Heart left ventricle (tissue), 16 donors: ENCODE measurements around the gene TWF1. TPM values are rescaled to one million over a fixed set of nuclear protein-coding genes. Genes with fewer than 3 reads are reported as not detected.

Experiments
- ATAC-seq, 4 donors: fragments of 200-7000 bp; cut with Tn5 transposase; one replicate each; pipeline ENCODE4 v1.9.1; 2020 to 2022; ENCODE audit warnings: moderate library complexity in 4 of 4, mild to moderate bottlenecking in 3 of 4, moderate number of reproducible peaks in 1 of 4
- DNase-seq, 5 donors: peaks; one replicate each; pipeline ENCODE4 v3.0.0-alpha.2; 2020
- H3K27ac ChIP-seq, 12 donors: fragments of 200-600 bp; sonication (generic) in 4 of 12; one replicate each; pipeline versions ENCODE4 v1.5.0 to v1.8.0; 2016 to 2022; ENCODE audit warnings: mild to moderate bottlenecking in 2 of 12
- H3K27me3 ChIP-seq, 9 donors: fragments of 200-600 bp; sonication (generic) in 2 of 9; one replicate each; pipeline versions ENCODE4 v1.5.1 to v1.8.0; 2016 to 2022; ENCODE audit warnings: mild to moderate bottlenecking in 3 of 9
- H3K36me3 ChIP-seq, 9 donors: fragments of 200-600 bp; sonication (generic) in 2 of 9; one replicate each; pipeline versions ENCODE4 v1.5.0 to v1.8.0; 2018 to 2022; ENCODE audit warnings: mild to moderate bottlenecking in 2 of 9
- H3K4me1 ChIP-seq, 12 donors: fragments of 200-600 bp; sonication (generic) in 4 of 12; one replicate each; pipeline versions ENCODE4 v1.5.0 to v1.8.0; 2016 to 2022; ENCODE audit warnings: mild to moderate bottlenecking in 3 of 12
- H3K4me3 ChIP-seq, 12 donors: fragments of 200-600 bp; sonication (generic) in 4 of 12; one replicate each; pipeline versions ENCODE4 v1.5.0 to v1.8.0; 2017 to 2022; ENCODE audit warnings: mild to moderate bottlenecking in 9 of 12, moderate library complexity in 4 of 12
- H3K9me3 ChIP-seq, 12 donors: fragments of 200-600 bp; sonication (generic) in 4 of 12; one replicate each; pipeline versions ENCODE4 v1.5.0 to v1.8.0; 2016 to 2022; ENCODE audit warnings: mild to moderate bottlenecking in 1 of 12
- POLR2A ChIP-seq, 2 donors: fragments of 450-650 bp; IDR thresholded peaks; one replicate each; pipeline ENCODE4 v1.6.1; 2017; ENCODE audit warnings: antibody characterized with exemption in 2 of 2, mild to moderate bottlenecking in 2 of 2, moderate library complexity in 2 of 2
- intact Hi-C, 10 donors: fragments of 100-400 bp; cut with DNase I; formaldehyde crosslinking; loops; one replicate each; pipeline versions ENCODE4 v1.11.1 to v1.14.2; 2022
- polyA plus RNA-seq, 2 donors: library from polyadenylated mRNA; stranded (reverse); fragments of 200-250 nt; gene quantifications; one replicate each; pipeline ENCODE4 v1.2.3, GENCODE V29; 2013
- total RNA-seq, 9 donors: library from RNA; depleted of rRNA in 2 of 9; stranded (reverse); fragments of >200 nt in 2 of 9; fragmentation: NEBNext Ultra II Directional in 3 of 9; extraction: Animal tissue kit (Norgen Biotek cat#: 25700) in 3 of 9; gene quantifications; one replicate each; pipeline versions ENCODE4 v1.1.0 to v1.2.4, GENCODE V29; 2016 to 2023
- TF ChIP-seq, protein P1 (sequence below), 12 donors: fragments of 200-600 bp; sonication (generic) in 4 of 12; IDR thresholded peaks; one replicate each; pipeline versions ENCODE4 v1.5.0 to v1.8.0; 2018 to 2022; ENCODE audit warnings: antibody characterized with exemption in 12 of 12, mild to moderate bottlenecking in 5 of 12
- donor health status: ischemic (EF 13 %, LVEDD 7.1; RV severe dilation, severe dysfunction).
- donor health status: healthy with polysubstance abuse.
- donor health status: DM: no; HTN: yes; CAD: no.
- donor health status: DM: no; HTN: no; CAD: no.
- donor health status: ischemic (EF 25% LVEDD 6.9; RV normal size, moderate dysfunction).
- donor health status: ischemic (EF 25% LVEDD 5.7; RV mildly dilated, moderate dysfunction).
- donor health status: healthy.
- donor health status: DM: yes; HTN: yes; CAD: no.
- donor health status: ischemic (EF 35%, LVEDD 5.7; RV mildly dilated, moderate dysfunction).
- donor health status: nonischemic (EF 11% LVEDD 7.7; RV severe dilation, severe dysfunction).
- donor health status: DM: yes; HTN: yes; CAD: no.
- donor health status: PGD.
- donor health status: ischemic (EF 29% LVEDD 5.4; RV normal size, mild dysfunction).
- donor health status: nonischemic (EF 23%, LVEDD 6.1; RV moderate dilation, normal function).

Gene TWF1
- total and polyA plus RNA-seq, 11 donors = 8.3 to 34.6 (median 10.7) TPM

DNA sequence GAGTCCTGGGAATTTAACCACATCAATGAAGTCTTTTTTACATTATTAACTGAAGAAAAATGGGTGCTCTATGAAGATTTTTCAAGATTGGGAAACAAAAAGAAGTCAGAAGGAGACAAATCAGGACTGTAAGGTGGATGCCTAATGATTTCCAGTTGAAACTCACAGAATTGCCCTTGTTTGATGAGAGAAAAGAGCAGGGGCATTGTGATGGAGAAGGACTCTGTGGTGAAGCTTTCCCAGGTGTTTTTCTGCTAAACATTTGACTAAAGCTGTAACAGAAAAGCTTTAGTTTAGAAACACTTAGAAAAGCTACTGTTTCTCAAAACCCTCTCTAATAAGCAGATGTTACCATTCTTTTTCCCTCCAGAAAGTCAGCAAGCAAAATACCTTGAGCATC lies 41.6 kb downstream of the TWF1 start:
- Histone ChIP-seq H3K9me3 (no peaks in the 10 kb centered on the region), H3K4me1 (peaks cover 0 to 29% (median 12%) of the 10 kb centered on the region in 12 donors), H3K27me3 (no peaks in the 10 kb centered on the region), H3K36me3 (peaks cover 0 to 20% (median 12%) of the 10 kb centered on the region in 9 donors), H3K27ac (no peak overlapping the region), H3K4me3 (no peak overlapping the region)
- ATAC-seq (no peak), DNase-seq (no peak)
- intact Hi-C loops = no loop called here
- no peak for TF ChIP-seq POLR2A (IDR thresholded peaks at IDR 0.05)
- TF ChIP-seq, protein P1, sequence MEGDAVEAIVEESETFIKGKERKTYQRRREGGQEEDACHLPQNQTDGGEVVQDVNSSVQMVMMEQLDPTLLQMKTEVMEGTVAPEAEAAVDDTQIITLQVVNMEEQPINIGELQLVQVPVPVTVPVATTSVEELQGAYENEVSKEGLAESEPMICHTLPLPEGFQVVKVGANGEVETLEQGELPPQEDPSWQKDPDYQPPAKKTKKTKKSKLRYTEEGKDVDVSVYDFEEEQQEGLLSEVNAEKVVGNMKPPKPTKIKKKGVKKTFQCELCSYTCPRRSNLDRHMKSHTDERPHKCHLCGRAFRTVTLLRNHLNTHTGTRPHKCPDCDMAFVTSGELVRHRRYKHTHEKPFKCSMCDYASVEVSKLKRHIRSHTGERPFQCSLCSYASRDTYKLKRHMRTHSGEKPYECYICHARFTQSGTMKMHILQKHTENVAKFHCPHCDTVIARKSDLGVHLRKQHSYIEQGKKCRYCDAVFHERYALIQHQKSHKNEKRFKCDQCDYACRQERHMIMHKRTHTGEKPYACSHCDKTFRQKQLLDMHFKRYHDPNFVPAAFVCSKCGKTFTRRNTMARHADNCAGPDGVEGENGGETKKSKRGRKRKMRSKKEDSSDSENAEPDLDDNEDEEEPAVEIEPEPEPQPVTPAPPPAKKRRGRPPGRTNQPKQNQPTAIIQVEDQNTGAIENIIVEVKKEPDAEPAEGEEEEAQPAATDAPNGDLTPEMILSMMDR (IDR thresholded peaks at IDR 0.05) = no peak

DNA sequence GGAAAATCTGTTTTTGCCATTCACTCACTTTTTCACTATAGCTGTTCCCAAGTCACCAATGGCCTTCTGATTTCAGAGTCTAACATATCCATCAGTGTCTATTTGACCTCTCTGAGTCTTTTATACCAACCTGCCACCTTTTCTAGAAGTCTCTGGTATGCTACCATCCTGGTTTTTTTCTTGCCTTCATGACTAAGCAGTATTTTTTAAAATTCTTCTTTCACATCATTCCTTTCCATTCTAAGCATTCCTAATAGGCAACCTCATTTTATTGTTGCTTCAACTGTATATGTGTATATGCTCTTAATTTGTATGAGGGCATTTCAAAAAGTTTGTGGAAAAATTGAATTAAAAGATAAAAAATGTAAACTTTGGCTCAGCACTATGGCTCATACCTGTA lies 42.3 kb downstream of the TWF1 start:
- TF ChIP-seq, protein P1 (IDR thresholded peaks at IDR 0.05) = no peak
- TF ChIP-seq POLR2A (IDR thresholded peaks at IDR 0.05) = no peak
- Histone ChIP-seq H3K4me3 (no peak overlapping the region), H3K36me3 (peaks cover 0 to 13% (median 6%) of the 10 kb centered on the region in 9 donors), H3K4me1 (peaks cover 0 to 33% (median 14%) of the 10 kb centered on the region in 12 donors), H3K9me3 (no peaks in the 10 kb centered on the region), H3K27ac (no peak overlapping the region), H3K27me3 (no peaks in the 10 kb centered on the region)
- DNase-seq (no peak), ATAC-seq (no peak)
- intact Hi-C loops = no loop called here

- no peaks in the 10 kb centered on the region for H3K9me3 ChIP-seq
- H3K27me3 ChIP-seq = no peaks in the 10 kb centered on the region
- intact Hi-C loops = no loop called here
- ATAC-seq = no peak
- H3K36me3 ChIP-seq = peaks cover 0 to under 1% (median 0%) of the 10 kb centered on the region in 9 donors
- TF ChIP-seq POLR2A (IDR thresholded peaks at IDR 0.05) = no peak
- TF ChIP-seq, protein P1 (IDR thresholded peaks at IDR 0.05) = no peak
- peaks cover 0 to 39% (median 18%) of the 10 kb centered on the region in 12 donors for H3K4me1 ChIP-seq
- no peak for DNase-seq
- no peak overlapping the region for H3K27ac ChIP-seq
- no peak overlapping the region for H3K4me3 ChIP-seq
Observed at GRCh38 chr12:43762596-43762995, 43.5 kb downstream of the TWF1 start.

DNA sequence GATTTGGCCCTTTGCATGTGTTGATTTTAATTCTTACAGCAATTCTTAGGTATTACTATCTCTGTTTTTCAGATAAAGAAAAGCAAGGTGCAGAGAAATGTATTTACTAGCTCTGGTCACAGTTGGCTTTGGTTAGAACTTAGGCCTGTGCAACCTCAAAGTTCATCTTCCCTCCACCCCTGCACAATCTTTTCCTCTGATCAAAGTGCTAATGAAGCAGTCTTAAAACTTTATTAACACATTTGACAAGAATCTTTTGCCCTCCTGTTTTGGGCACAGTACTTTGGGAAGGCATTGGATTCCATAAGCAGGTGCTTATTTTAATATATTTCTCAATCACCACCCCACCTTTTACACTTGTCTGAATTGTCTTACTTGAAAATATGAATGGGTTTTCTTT lies 44.6 kb downstream of the TWF1 start:
- no peak for ATAC-seq
- TF ChIP-seq, protein P1 (IDR thresholded peaks at IDR 0.05) = no peak
- TF ChIP-seq POLR2A (IDR thresholded peaks at IDR 0.05) = no peak
- intact Hi-C loops = no loop called here

More for the DNA sequence above, 44.6 kb downstream of the TWF1 start:
- Histone ChIP-seq H3K4me3 (no peak overlapping the region), H3K9me3 (no peaks in the 10 kb centered on the region), H3K4me1 (peaks cover 0 to 43% (median 18%) of the 10 kb centered on the region in 12 donors), H3K27me3 (no peaks in the 10 kb centered on the region), H3K36me3 (no peaks in the 10 kb centered on the region), H3K27ac (no peak overlapping the region)
- no peak for DNase-seq
